ENCODE results near the gene PDE6H.

GRCh38 chr12:14999021-14999694 lies 26.3 kb downstream of the PDE6H start:
- TF ChIP-seq NR3C1 (IDR thresholded peaks at IDR 0.05) (no peak), BHLHE40 (IDR thresholded peaks at IDR 0.05; ENCODE audit: low read depth, low read length) (no peak), ZNF302 (CRISPR knock-in tag; IDR thresholded peaks at IDR 0.05) (no peak), POLR2A (IDR thresholded peaks at IDR 0.05; ENCODE audit: low read length) (no peak), CHD2 (IDR thresholded peaks at IDR 0.05; ENCODE audit: low read length, partially characterized antibody) (no peak), CTCF (IDR thresholded peaks at IDR 0.05) (no peak), MAZ (IDR thresholded peaks at IDR 0.05; ENCODE audit: borderline replicate concordance, low read depth, low read length) (no peak), EHMT2 (IDR thresholded peaks at IDR 0.05; ENCODE audit: low read depth) (no peak)

Measured in A549 (cell line).